Fibroblast of lung (primary cell): Measurements from ENCODE around the gene SLC25A42.

Experiments
- EZH2 ChIP-seq: IDR thresholded peaks from 2 replicates; pipeline ENCODE4 v1.5.1; 2012; ENCODE audit warnings: low read length, control low read depth, mild to moderate bottlenecking; ENCODE audit errors: missing control alignments
- TF ChIP-seq, protein P1 (sequence below), 2 donors: IDR thresholded peaks in 1 of 2; conservative IDR thresholded peaks in 1 of 2; 1 replicate in 1 of 2; 2 replicates in 1 of 2; pipeline ENCODE4 v1.5.1; 2011 to 2012; ENCODE audit warnings: low read length in 2 of 2, control low read depth in 1 of 2, inconsistent platforms in 1 of 2, low read depth in 1 of 2, mild to moderate bottlenecking in 1 of 2

DNA sequence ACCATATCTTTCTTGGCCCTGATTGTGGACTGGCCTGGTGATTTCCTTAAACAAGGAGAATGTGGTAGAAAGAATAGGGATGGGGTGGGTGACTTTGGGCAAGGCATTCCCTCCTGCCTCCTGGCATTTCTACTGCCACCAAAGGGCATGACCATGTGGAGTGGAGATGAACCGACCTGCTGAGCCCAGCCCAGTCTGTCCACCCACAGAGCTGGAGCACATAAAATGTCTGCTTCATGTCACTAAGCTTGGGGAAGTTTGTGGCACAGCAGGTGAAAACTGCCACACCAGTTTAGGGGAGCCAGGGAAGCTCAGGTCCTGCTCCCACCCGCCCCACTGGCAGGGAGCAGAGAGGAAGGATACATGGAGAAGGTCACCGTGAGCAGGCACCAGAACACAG lies 68.2 kb downstream of the SLC25A42 start:
- TF ChIP-seq, protein P1, sequence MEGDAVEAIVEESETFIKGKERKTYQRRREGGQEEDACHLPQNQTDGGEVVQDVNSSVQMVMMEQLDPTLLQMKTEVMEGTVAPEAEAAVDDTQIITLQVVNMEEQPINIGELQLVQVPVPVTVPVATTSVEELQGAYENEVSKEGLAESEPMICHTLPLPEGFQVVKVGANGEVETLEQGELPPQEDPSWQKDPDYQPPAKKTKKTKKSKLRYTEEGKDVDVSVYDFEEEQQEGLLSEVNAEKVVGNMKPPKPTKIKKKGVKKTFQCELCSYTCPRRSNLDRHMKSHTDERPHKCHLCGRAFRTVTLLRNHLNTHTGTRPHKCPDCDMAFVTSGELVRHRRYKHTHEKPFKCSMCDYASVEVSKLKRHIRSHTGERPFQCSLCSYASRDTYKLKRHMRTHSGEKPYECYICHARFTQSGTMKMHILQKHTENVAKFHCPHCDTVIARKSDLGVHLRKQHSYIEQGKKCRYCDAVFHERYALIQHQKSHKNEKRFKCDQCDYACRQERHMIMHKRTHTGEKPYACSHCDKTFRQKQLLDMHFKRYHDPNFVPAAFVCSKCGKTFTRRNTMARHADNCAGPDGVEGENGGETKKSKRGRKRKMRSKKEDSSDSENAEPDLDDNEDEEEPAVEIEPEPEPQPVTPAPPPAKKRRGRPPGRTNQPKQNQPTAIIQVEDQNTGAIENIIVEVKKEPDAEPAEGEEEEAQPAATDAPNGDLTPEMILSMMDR (conservative IDR thresholded peaks at IDR 0.05 in 1 of 2, IDR thresholded peaks at IDR 0.05 in 1 of 2; ENCODE audit: low read depth in 1 of 2, low read length in 2 of 2), result no peak
- no peak for TF ChIP-seq EZH2
